RWPE2 (cell line): ENCODE data around the gene NDUFA11.

Experiments
- ATAC-seq: fragments of 200-7000 bp; cut with Tn5 transposase; 3 replicates; pipeline ENCODE4 v1.9.1; 2021; ENCODE audit warnings: low read depth
- DNase-seq: peaks from one replicate; pipeline ENCODE4 v3.0.0-alpha.2; 2020; ENCODE audit warnings: low spot score
- H3K27ac ChIP-seq: fragments of 450-650 bp; 2 replicates; pipeline ENCODE4 v1.5.1; 2017; ENCODE audit warnings: mild to moderate bottlenecking; ENCODE audit not compliant: poor library complexity, severe bottlenecking
- H3K27me3 ChIP-seq: fragments of 250-450 bp; sonication (Bioruptor Pico); 2 replicates; pipeline ENCODE4 v1.5.1; 2021; ENCODE audit warnings: mild to moderate bottlenecking, moderate library complexity; ENCODE audit not compliant: insufficient read depth, poor library complexity, severe bottlenecking
- H3K36me3 ChIP-seq: fragments of 250-450 bp; sonication (Bioruptor Pico); 2 replicates; pipeline ENCODE4 v1.5.1; 2020; ENCODE audit warnings: low read depth, mild to moderate bottlenecking, moderate library complexity
- H3K4me1 ChIP-seq: fragments of 250-450 bp; sonication (Bioruptor Pico); 2 replicates; pipeline ENCODE4 v1.5.1; 2021; ENCODE audit warnings: mild to moderate bottlenecking, moderate library complexity; ENCODE audit not compliant: insufficient read depth, poor library complexity, severe bottlenecking
- H3K4me3 ChIP-seq: fragments of 250-450 bp; sonication (Bioruptor Pico); 2 replicates; pipeline ENCODE4 v1.5.1; 2021; ENCODE audit warnings: mild to moderate bottlenecking, moderate library complexity; ENCODE audit not compliant: severe bottlenecking
- H3K9me3 ChIP-seq: fragments of 250-450 bp; sonication (Bioruptor Pico); 2 replicates; pipeline ENCODE4 v1.5.1; 2021; ENCODE audit warnings: mild to moderate bottlenecking, moderate library complexity; ENCODE audit not compliant: severe bottlenecking
- CTCF ChIP-seq: fragments of 450-650 bp; IDR thresholded peaks from one replicate; pipeline ENCODE4 v1.5.1; 2017; ENCODE audit warnings: mild to moderate bottlenecking, moderate library complexity; ENCODE audit not compliant: poor library complexity, severe bottlenecking

Gene NDUFA11

GRCh38 chr19:5865772-5866171 is 37.8 kb downstream of the NDUFA11 start:
- Histone ChIP-seq H3K4me1 (no peaks in the 10 kb centered on the region), H3K36me3 (no peaks in the 10 kb centered on the region), H3K4me3 (no peak overlapping the region), H3K27me3 (no peaks in the 10 kb centered on the region), H3K9me3 (no peaks in the 10 kb centered on the region), H3K27ac (no peak overlapping the region)
- ATAC-seq (no peak), DNase-seq (no peak)
- TF ChIP-seq CTCF: no peak

GRCh38 chr19:5864725-5865486 is 38.7 kb downstream of the NDUFA11 start:
- H3K27ac ChIP-seq: no peak overlapping the region
- no peaks in the 10 kb centered on the region for H3K4me1 ChIP-seq
- no peak for TF ChIP-seq CTCF
- no peaks in the 10 kb centered on the region for H3K9me3 ChIP-seq
- H3K36me3 ChIP-seq: no peaks in the 10 kb centered on the region
- no peaks in the 10 kb centered on the region for H3K27me3 ChIP-seq
- no peak overlapping the region for H3K4me3 ChIP-seq
- no peak for ATAC-seq
- DNase-seq: no peak

DNA sequence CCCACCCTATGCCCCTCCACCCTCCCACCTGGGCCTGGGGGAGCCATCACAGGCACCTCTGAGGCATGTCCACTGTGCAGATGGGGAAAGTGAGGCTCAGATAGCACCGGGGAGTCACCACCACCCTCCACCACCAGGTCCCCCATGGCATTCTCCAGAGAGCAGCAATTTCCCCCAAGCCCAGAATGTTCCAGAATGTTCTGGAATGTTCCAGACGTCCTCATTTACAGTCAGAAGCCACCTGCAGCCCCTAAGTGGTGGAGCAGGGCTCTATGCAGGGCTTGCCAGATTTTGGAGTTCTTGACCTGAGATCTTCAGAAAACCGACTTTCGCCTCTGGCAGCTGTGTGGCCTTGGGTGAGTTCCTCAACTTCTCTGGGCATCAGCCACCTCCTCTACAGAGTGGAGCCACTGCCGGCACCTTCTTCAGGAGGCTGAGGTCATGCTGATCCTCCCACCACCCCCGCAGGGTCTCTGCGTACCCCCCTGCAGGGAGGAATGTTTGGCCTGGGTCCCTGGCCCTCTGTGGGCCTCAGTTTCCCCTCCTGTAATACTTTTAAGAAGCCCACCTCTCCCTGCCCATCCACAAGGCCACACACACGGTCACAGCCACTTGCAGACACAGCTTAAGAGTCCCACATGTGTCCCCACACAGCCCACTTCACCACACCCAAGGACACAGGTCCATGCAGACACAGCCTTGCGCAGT is 39.4 kb downstream of the NDUFA11 start:
- no peak for TF ChIP-seq CTCF
- Histone ChIP-seq H3K36me3 (no peaks in the 10 kb centered on the region), H3K4me1 (no peaks in the 10 kb centered on the region), H3K4me3 (no peak overlapping the region), H3K9me3 (no peaks in the 10 kb centered on the region), H3K27ac (no peak overlapping the region), H3K27me3 (no peaks in the 10 kb centered on the region)
- DNase-seq: no peak
- no peak for ATAC-seq

- no peaks in the 10 kb centered on the region for H3K9me3 ChIP-seq
- no peak for DNase-seq
- TF ChIP-seq CTCF: no peak
- H3K27ac ChIP-seq: no peak overlapping the region
- no peak for ATAC-seq
- H3K4me3 ChIP-seq: no peak overlapping the region
- H3K4me1 ChIP-seq: no peaks in the 10 kb centered on the region
- no peaks in the 10 kb centered on the region for H3K36me3 ChIP-seq
- H3K27me3 ChIP-seq: no peaks in the 10 kb centered on the region
Measured at GRCh38 chr19:5863030-5863665, 40.4 kb downstream of the NDUFA11 start.
